ENCODE data around the gene GUK1.

Gene GUK1

GRCh38 chr1:228139931-228140723 is at the start of gene GUK1:
Gene GUK1 (plus strand): TSS chr1:228140279. CDS start chr1:228140303, 24 bp downstream.
- peak; percentile 100 for DNase-seq (ENCODE audit: low read depth in 2 of 2)

GRCh38 chr1:228090613-228091081 is 49.4 kb upstream of the GUK1 start:
- no peak for DNase-seq (ENCODE audit: low read depth in 2 of 2)

GRCh38 chr1:228091084-228091483 is 49.0 kb upstream of the GUK1 start:
- no peak for DNase-seq (ENCODE audit: low read depth in 2 of 2)

GRCh38 chr1:228092342-228093049 is 47.6 kb upstream of the GUK1 start:
- DNase-seq (ENCODE audit: low read depth in 2 of 2): no peak

GRCh38 chr1:228093050-228093906 is 46.8 kb upstream of the GUK1 start:
- DNase-seq (ENCODE audit: low read depth in 2 of 2): no peak

GRCh38 chr1:228094432-228095016 is 45.6 kb upstream of the GUK1 start:
- no peak for DNase-seq (ENCODE audit: low read depth in 2 of 2)

- DNase-seq (ENCODE audit: low read depth in 2 of 2): no peak
Observed at GRCh38 chr1:228095161-228095560, 44.9 kb upstream of the GUK1 start.

- no peak for DNase-seq (ENCODE audit: low read depth in 2 of 2)
Observed at GRCh38 chr1:228095938-228096337, 44.1 kb upstream of the GUK1 start.

GRCh38 chr1:228096416-228097332 is 43.4 kb upstream of the GUK1 start:
- DNase-seq (ENCODE audit: low read depth in 2 of 2): no peak

GRCh38 chr1:228097333-228098081 is 42.6 kb upstream of the GUK1 start:
- no peak for DNase-seq (ENCODE audit: low read depth in 2 of 2)

GRCh38 chr1:228098323-228098931 is 41.7 kb upstream of the GUK1 start:
- no peak for DNase-seq (ENCODE audit: low read depth in 2 of 2)

GRCh38 chr1:228099331-228099732 is 40.7 kb upstream of the GUK1 start:
- DNase-seq (ENCODE audit: low read depth in 2 of 2): no peak

GRCh38 chr1:228100822-228101613 is 39.1 kb upstream of the GUK1 start:
- no peak for DNase-seq (ENCODE audit: low read depth in 2 of 2)

GRCh38 chr1:228101614-228101993 is 38.5 kb upstream of the GUK1 start:
- DNase-seq (ENCODE audit: low read depth in 2 of 2): no peak

- peak in 1 of 2 donors; percentile 33 for DNase-seq (ENCODE audit: low read depth in 2 of 2)
Observed at GRCh38 chr1:228101994-228102790, 37.9 kb upstream of the GUK1 start.

- peak; percentile 89 to 92 for DNase-seq (ENCODE audit: low read depth in 2 of 2)
Observed at GRCh38 chr1:228102791-228103620, 37.1 kb upstream of the GUK1 start, which contains the start of gene C1orf35. Gene C1orf35 (minus strand): TSS chr1:228103325. CDS start chr1:228103227, 98 bp downstream.
